GM19099 (cell line): Measurements from ENCODE around the gene SPDYE8.
"Not testable (repeated sequence)": the region's sequence is repeated elsewhere in the genome, so short reads cannot be mapped to it uniquely, and the experiment has no call there.

ENCODE experiments used
- POLR2A ChIP-seq: IDR thresholded peaks from 3 replicates; pipeline ENCODE4 v1.6.1; 2011; ENCODE audit warnings: low read depth; ENCODE audit not compliant: insufficient read length; ENCODE audit errors: extremely low read depth

The SPDYE8 gene, protein sequence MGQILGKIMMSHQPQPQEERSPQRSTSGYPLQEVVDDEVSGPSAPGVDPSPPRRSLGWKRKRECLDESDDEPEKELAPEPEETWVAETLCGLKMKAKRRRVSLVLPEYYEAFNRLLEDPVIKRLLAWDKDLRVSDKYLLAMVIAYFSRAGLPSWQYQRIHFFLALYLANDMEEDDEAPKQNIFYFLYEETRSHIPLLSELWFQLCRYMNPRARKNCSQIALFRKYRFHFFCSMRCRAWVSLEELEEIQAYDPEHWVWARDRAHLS

GRCh38 chr7:73029666-73030065 is at the start of gene SPDYE8:
SPDYE8 (minus strand) TSS chr7:73029766; CDS start chr7:73027966, 1,800 bp downstream.
- not testable (repeated sequence) for TF ChIP-seq POLR2A

- TF ChIP-seq POLR2A, result not testable (repeated sequence)
Observed at GRCh38 chr7:73057811-73058210, 28.2 kb upstream of the SPDYE8 start, which contains the start of gene SPDYE11. SPDYE11 (minus strand) TSS chr7:73057911; CDS start chr7:73056111, 1,800 bp downstream.

GRCh38 chr7:73005693-73006447 is 23.7 kb downstream of the SPDYE8 start:
- TF ChIP-seq POLR2A, result peak; percentile 80
